GM19324 (cell line): ENCODE data around the gene BBS10.
"Not testable (repeated sequence)": the region's sequence is repeated elsewhere in the genome, so short reads cannot be mapped to it uniquely, and the experiment has no call there.

ENCODE experiments used
- ATAC-seq: cut with Tn5 transposase; IDR thresholded peaks from one replicate; pipeline ENCODE4 v1.9.1; 2021; ENCODE audit warnings: mild to moderate bottlenecking, moderate library complexity; ENCODE audit not compliant: unreplicated experiment, low FRiP score

Gene BBS10

DNA sequence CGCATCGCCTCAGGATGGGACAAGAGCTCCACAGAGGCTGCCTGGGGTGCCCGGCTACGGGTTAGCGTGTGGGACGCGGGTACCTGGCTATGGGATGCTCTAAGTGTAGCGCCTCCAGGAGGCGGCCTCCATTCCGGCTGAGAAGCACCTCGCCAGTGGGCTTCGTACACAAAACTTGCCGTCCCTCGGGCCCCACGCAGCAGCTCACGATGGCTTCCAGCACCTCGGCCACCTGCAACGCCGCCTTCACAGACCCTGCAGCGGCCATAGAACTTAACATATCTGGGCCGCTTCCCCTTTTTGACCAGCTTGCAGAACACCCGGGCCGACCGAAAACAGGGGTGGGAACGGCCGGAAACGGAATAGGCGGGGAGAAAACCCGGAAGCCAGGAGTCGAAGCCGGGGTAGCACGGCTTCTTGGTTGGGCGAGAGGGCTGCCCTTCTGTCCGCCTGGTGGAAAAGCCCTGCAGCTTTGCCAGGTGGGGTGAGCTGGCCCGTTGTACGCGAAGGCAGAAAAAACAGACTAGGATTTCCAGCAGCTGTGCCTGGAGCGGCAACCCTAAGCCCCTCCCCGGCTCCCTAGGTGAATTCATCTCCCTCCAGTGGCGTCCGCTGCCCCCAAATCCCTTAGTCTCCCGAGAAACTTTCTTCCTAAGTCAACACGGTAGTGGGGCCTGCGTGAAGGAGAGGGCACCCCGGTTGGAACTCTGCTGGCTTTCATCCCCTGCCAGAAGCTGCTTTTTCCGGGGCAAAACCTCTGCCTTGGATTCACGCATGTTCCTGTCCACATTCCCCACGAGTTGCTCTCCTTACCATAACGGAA, at the start of gene BBS10:
Gene BBS10 (minus strand): TSS at position 337 of the 823 bp plus-strand sequence. CDS start 57 bp downstream, at position 280.
- peak; percentile 99 for ATAC-seq

DNA sequence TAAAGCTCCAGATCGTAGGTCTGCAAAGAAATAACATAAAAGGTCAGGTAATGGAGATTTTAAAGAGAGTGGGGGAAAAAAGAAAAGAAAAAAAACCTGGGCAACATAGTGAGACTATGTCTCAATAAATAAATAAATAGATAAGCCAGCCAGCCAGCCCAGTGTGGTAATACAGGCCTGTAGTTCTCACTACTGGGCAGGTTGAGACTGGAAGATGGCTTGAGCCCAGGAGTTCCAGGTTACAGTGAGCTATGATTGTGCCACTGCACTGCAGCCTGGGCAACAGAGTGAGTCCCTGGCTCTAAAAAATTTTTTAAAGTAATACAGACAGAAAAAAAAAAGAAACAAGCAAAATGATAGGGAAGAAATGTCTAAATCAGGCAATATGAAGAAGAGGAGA, 43.2 kb upstream of the BBS10 start:
- no peak for ATAC-seq

DNA sequence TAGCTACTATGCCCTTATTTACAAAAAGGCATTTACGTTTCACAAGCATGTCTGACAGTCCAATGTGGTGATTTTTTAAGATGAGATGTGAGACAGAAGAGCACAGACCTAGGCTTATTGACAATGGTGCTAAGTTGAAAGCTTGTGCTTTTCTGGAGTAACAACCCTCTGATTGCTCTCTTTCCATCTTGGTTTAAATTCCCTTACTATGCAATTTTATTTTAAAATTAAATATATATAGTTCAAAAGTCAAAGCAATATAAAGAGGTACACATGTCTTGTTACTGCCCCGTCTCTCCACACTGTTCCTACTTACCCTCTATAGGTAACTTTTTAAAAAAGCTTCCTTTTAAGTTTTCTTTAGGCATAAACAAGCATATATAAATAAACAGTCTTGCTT, 39.4 kb upstream of the BBS10 start:
- ATAC-seq = no peak

DNA sequence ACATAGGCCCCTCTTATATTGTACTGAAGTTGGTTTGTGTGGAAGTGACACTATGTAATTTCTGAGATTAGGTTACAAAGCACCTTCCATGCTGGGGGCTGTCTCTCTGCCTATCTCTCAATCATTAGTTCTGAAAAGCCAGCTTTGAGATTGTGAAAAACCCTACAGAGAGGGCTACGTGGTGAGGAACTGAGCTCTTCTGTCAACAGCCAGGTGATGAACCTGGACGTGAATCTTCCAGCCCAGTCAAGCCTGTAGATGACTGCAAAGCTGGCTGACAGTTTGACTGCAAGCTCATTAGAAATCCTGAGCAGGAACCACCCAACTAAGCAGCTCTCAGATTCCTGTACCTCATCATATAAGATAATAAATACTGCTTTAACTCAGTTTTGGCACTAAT, 36.3 kb upstream of the BBS10 start:
- no peak for ATAC-seq

DNA sequence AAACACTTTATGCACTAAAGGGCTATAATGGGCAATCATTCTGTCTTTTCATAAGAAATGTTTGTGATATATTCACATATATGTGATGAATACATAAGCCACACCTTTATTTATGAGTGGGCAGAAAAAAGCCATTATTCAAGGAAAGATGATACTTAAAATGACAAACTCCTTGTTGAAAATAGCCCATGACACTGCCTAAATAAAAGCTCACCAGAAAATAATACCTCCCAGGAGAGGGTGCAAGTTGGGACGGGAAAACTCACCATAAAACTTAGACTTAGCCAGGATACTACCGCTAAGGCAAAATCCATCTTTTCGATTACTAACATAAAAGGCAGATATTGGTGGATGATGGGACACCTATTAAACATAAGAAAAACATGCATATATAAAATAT, 35.8 kb upstream of the BBS10 start:
- ATAC-seq = no peak

DNA sequence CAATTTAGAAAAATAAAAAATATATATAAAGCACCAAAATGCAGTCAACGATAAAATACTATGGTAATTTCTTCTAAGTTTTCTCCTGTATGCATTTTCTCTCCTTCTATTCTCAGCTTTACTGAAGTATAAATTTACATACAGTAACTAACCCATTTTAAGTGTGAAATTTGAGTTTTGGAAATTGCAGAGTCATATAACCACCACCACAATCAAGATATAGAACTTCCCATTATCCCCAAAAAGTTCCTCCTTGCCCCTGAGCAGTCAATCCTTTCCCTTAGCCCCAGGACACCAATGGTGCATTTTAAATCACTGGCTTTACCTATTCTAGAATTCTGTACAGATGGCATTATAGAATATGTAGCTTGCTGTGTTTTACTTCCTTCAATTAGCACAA, 31.0 kb upstream of the BBS10 start:
- no peak for ATAC-seq

DNA sequence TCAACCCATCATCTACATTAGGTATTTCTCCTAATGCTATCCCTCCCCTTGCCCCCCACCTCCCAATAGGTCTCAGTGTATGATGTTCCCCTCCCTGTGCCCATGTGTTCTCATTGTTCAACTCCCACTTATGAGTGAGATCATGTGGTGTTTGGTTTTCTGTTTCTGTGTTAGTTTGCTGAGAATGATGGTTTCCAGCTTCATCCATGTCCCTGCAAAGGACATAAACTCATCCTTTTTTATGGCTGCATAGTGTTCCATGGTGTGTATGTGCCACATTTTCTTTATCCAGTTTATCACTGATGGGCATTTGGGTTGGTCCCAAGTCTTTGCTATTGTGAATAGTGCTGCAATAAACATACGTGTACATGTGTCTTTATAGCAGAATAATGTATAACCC, 28.7 kb upstream of the BBS10 start:
- ATAC-seq = not testable (repeated sequence)

DNA sequence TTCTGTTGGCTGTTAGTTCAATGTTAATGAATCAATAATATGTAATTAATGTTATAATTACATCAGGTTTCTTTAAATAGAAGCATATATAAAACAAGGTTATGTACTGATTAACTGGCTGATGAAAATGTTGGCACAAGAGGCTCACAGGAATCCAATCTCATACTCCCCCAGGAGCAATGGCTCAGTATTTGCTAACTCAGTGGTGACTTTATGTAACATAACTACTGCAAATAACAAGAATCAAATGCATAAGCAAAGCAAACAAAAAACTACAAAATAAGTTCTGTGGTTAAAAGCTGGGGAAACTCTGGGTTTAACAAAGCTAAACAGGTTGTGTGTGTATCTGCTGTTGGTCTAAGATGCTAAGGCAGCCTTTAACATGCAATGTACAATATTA, 27.7 kb upstream of the BBS10 start:
- no peak for ATAC-seq

DNA sequence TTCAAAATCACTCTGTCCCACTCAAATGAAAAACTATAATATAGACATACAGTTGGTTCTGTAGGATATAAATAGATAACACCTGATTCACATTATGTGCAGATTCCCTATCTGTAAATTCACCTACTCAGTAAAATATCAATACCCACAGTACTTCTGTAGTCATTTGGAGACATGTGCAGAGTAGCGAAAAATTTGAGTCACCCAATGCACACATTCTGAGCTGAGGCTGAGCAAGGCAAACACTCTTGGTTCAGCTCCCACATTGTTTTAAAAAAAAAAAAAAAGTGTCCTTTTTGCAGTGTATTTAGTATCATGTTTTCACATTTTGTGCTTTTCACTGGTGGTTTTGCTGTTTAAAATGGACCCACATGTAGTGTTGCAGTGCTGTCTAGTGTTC, 27.3 kb upstream of the BBS10 start:
- ATAC-seq = no peak

DNA sequence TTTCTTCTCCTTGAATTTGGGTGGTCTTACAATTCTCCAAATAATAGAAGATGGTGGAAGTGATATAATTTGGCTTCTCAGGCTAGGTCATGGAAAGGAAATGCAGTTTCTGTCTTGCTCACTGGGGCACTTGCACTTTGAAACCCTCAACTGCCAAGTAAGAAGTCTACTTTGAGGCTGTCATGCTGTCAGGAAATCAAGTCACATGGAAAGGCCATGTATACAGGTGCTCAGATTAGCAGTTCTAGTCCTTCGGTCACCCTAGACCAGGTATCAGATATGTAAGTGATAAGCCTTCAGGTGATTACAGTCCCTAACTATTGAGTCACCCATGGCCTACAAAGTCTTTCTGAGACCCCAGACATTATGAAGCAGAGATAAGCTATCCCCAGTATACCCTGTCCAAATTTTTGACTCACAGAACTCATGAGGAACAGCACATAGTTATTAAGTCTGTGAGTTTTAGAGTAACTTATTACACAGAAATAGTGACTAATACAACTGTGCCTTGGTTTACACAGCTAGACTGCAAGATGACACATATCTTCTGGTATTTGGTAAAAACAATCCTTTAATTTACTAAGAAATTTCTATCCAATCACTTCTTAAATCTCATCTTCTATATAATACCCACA, 26.3 kb upstream of the BBS10 start:
- no peak for ATAC-seq

DNA sequence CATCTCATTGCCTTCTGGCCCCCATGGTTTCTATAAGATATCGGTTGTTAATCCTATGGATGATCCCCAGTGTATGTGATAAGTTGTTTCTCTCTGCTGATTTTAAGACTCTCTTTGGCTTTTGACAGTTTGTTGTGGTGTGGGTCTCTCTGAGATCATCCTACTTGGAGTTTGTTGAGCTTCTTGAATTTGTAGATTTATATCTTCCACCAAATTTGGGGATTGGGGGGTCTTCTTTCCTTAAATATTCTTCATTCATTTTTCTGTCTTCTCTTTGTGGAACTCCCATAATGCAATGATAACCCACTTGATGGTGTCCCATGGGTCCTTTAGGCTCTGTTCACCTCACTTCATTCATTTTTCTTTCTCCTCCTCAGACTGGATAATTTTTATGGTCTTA, 20.0 kb upstream of the BBS10 start:
- ATAC-seq = no peak

DNA sequence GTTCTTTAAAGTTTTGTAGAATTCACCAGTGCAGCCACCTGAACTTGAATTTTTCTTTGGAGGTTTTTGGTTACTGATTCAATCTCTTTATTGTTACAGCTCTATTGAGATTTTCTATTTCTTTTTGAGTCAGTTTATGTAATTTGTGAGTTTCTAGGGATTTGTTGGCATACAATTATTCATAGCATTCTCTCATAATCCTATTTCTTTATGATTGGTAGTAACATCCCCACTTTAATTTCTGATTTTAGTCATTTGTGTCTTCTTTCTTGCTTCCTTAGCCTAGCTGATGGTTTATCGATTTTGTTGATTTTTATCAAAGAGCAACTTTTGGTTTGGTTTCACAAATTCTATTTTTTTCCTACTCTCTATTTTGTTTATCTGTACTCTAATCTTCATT, 17.9 kb upstream of the BBS10 start:
- no peak for ATAC-seq

DNA sequence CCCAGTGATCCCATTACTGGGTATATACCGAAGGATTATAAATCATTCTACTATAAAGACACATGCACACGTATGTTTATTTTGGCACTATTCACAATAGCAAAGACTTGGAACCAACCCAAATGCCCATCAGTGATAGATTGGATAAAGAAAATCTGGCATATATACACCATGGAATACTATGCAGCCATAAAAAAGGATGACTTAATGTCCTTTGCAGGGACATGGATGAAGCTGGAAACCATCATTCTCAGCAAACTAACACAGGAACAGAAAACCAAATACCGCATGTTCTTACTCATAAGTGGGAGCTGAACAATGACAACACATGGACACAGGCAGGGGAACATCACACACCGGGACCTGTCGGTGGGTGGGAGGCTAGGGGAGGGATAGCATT, 15.9 kb upstream of the BBS10 start:
- ATAC-seq = not testable (repeated sequence)

DNA sequence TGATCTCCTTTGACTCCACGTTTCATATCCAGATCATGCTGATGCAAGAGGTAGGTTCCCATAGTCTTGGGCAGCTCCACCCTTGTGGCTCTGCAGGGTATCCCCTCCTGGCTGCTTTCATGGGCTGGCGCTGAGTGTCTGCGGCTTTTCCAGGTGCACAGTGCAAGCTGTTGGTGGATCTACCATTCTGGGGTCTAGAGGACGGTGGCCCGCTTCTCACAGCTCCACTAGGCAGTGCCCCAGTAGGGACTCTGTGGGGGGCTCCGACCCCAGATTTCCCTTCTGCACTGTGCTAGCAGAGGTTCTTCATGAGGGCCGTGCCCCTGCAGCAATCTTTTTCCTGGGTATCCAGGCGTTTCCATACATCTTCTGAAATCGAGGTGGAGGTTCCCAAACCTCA, 12.1 kb upstream of the BBS10 start:
- no peak for ATAC-seq

DNA sequence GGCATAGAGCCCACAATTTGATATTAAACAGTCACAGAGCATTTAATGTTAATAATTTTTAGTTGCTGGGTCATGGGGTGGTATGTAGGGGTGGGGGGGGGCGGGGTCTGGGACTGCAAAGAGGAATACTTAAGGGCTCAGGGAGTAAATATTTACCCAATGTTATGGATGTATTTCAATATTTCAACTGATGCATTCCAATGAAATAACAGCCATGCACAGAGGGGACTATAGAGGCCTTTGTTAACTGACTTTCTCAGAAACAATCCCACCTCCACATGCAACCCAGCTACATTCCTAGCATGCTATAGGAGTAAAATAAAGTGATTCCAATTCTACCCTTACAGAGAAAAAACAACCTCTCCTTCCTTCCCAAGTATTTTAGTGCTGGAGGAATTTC, 7.9 kb upstream of the BBS10 start:
- ATAC-seq = no peak

DNA sequence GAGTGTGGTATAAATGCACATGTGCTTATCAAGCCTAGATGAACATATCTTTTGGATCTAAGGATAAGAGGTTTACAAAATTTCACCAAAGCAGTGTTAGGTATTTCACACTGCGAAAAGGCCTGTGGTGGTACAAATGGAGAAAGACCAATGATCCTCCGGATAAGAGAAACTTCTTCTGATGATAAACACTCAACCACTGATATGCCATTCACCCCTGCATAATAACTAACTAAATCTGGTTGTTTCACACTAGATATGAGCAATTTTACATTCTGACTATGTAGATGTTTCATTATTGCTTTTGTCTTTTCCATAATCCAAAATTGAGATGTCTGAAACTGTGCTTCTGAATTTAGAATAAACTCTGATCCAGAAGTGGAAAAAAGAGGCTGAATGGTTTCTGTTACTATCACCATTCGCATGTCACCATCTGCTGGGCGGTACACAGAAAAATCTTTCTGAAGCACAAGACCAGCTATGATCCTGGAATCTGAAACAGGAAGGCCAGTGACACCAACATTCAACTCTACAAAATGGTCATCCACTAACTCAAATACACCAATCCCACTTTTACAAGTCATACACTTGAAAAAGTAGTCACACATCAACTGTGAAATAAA, 1.3 kb downstream of the BBS10 start:
- no peak for ATAC-seq

DNA sequence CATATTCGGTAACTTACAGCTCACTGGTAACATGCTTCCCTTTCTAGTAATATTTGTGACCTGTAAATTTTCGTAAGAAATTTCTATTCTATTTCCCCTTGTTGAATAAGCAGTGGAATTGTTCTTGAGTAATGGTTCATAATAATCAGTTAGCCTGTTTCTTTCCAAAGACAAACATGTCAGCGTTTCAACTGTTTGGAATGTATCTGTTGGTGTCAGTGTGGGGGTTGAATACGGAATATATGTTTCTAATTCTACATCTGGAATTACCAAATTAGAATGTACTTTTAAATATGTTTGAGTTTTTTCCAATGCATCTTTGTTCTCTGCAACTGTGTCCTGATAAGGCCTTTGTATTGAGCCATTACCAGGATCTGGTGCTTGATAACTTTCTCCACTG, 2.0 kb downstream of the BBS10 start:
- no peak for ATAC-seq

DNA sequence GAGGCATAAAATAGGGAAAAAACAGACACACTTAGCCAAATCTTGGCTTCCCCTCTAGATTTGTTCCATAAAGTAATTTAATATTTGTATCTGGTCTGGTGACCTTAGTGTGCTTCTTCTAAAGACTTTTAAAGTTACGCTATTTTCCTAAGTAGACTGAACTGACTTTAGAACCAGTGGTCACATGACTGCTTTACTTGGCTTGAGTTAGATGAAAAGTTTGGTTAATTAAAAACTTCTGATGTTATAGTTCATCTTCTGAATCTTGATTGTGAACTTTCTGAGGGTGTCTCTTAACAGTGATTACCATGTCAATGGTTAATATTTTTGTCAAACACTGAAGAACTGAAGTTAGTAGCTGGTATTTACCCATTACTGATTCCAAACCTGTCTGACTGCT, 2.6 kb downstream of the BBS10 start:
- no peak for ATAC-seq

DNA sequence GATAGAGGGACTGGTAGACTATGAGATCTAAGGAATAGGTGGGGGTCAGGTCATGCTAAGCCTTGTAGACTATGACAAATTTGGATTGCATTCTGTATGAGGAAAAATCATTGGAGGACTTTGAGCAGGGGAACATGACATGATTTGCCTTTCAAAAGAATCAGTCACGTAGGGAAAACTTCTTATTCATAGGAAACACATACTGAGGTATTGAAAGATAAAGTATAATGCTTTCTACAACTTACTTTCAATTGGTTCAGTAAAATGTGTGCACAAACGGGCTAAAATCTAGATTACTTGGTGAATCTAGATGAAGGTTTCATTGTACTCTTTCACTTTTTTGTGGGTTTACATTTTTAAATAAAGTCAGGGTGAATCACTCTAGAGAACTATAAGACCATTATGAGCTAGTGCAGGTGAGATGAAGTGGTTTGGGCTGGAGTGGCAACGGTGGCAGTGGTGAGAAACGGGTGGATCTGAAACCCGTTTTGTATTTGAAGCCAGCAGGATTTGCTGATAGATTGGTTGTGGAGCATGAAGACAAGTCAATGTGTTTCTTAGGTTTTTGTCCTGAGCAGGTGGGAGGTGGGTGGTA, 6.7 kb downstream of the BBS10 start:
- no peak for ATAC-seq

DNA sequence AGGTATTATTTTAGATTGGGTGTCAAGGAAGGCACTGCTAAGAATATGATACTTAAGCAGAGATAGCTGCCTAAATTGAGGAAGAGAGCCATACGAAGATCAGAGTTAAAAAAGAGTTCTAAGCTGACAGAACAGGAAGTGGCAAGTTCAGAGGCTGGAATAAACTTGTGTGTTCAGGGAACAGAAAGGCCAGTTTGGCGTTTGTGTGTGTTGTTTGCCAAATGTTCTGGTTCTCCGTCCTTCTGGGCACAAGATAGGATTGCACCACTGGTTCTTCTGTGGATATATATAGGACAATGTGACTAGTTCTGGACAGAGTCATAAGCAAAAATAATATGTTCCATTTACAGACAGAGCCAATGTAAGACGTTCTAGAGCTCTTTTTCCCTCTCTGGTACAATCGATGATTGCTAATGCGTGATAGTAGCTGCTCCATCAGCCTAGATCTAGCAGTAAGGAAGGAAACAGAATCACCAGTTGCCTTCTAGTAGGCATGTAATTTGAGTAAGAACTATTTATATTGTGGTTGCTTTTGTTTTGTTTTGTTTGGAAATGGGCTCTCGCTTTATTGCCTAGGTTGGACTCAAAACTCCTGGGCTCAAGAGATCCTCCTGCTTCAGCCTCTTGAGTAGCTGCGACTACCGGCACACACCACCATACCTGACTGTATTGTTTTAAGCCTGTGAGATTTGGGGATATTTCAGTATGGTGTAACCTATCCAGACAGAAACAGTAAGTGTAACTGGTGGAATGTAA, 7.4 kb downstream of the BBS10 start:
- no peak for ATAC-seq

DNA sequence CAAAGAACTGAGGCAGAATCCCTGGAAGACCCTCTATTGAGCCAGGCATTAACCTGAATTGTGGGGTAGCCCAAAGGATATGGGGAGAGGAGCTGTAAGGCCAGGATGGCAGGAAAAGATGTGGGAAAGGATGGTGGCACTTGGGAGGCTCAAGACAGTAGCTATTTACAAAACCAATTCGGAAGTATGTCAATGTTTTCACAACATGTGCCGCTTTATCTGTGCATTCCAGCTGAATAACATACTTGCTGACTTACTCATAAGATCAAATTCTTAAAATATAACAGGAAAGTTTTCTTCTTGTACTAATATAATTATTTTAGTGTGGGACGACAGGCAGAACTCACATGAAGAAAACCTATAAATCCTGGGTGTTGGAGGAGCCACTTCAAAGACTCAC, 10.6 kb downstream of the BBS10 start:
- no peak for ATAC-seq
